Measurements from ENCODE around the gene KRT4.

KRT4 gene

DNA sequence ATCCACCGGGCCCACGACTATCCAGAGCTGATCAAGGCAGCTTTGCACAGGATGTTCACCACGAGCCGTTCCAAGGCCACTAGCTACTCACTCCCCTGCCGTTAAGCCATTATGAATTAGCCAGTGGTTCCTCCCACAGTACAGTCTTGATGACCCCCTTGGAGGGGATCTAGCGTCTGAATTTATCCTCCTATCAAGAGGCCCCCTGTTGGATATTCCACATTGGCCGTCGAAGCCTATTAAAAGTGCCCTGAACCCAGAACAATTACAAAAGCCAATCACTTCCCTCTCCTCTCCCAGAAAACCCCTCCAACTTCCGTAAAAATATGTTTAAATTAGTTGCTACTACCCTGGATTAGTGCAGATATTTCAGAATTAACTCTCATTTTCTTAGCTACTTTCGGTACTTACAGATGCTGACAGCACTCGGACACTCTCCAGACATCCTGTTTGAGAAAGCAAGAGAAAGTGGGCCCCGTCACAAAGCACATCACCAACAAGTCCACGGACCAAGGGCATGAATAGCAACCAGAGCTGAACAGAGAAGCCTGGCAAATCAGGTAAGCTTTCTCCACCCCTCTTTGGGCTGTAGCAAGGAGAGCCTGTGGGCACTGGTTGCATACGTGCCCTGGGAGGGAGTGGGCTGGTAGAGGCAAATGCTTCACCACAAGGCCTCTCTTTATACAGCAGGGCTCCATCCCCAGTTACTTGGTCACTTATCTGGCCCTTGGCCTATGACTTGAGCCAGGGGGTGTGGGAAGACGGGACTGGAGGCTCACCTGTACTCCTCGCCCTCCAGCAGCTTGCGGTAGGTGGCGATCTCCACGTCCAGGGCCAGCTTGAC, 23.3 kb downstream of the KRT4 start:
- no CpG with 5 or more reads among the region's 19 CpGs for WGBS (ENCODE audit: insufficient coverage, insufficient read length)
- Histone ChIP-seq H3K27me3 (ENCODE audit: control insufficient read depth, insufficient read depth, low read length) (no peaks in the 10 kb centered on the region), H3K4me3 (ENCODE audit: low read length) (no peak overlapping the region), H3K36me3 (ENCODE audit: control insufficient read depth, insufficient read depth, low read length) (no peaks in the 10 kb centered on the region), H3K4me1 (ENCODE audit: control insufficient read depth, insufficient read depth, low read length) (no peaks in the 10 kb centered on the region), H3K27ac (ENCODE audit: low read length) (no peak overlapping the region), H3K9me3 (ENCODE audit: control insufficient read depth, insufficient read depth, low read length) (no peaks in the 10 kb centered on the region)
- DNase-seq (ENCODE audit: low read depth, low spot score), result no peak

DNA sequence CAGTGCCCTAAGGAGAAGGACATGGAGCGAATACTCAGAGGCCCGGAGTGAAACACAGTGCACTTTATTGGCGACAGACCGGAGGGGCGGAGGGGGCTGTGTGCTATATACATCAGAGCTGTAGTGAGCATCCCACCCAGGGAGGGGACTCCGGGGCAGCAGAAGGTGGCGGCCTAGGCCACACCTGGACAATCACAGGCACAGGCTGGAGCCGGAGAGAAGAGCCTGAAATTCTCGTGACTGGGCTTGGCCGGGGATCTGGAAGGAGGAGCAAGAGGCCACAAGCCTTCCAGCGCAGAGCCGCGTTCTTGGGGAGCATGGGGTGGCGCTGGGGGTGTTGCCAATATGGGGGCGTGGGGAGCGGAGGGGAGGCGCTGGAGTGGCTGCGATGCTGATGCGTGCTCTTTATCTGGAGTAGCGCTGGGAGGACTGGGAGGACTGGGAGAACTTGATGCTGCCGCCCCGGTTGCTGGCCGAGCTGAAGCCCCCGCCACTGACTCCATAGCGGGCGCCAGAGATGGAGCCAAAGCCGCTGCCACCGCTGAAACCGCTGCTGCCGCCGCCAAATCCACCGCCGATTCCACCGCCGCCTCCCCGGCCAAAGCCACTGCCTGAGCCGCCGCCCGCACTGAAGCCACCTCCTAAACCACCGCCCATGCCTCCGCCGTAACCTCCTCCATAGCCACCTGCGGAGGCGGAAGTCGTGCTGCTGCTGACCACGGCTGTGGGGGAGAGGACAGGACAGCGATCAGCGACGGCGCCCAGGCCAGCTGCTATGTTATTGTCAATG, 24.1 kb downstream of the KRT4 start:
- no peak overlapping the region for H3K27ac ChIP-seq (ENCODE audit: low read length)
- no peaks in the 10 kb centered on the region for H3K4me1 ChIP-seq (ENCODE audit: control insufficient read depth, insufficient read depth, low read length)
- no peak for DNase-seq (ENCODE audit: low read depth, low spot score)
- H3K27me3 ChIP-seq (ENCODE audit: control insufficient read depth, insufficient read depth, low read length), result no peaks in the 10 kb centered on the region
- H3K4me3 ChIP-seq (ENCODE audit: low read length), result no peak overlapping the region
- no peaks in the 10 kb centered on the region for H3K36me3 ChIP-seq (ENCODE audit: control insufficient read depth, insufficient read depth, low read length)
- no peaks in the 10 kb centered on the region for H3K9me3 ChIP-seq (ENCODE audit: control insufficient read depth, insufficient read depth, low read length)
- WGBS (ENCODE audit: insufficient coverage, insufficient read length), result no CpG with 5 or more reads among the region's 50 CpGs

- Histone ChIP-seq H3K9me3 (ENCODE audit: control insufficient read depth, insufficient read depth, low read length) (no peaks in the 10 kb centered on the region), H3K4me1 (ENCODE audit: control insufficient read depth, insufficient read depth, low read length) (no peaks in the 10 kb centered on the region), H3K4me3 (ENCODE audit: low read length) (no peak overlapping the region), H3K36me3 (ENCODE audit: control insufficient read depth, insufficient read depth, low read length) (no peaks in the 10 kb centered on the region), H3K27me3 (ENCODE audit: control insufficient read depth, insufficient read depth, low read length) (no peaks in the 10 kb centered on the region), H3K27ac (ENCODE audit: low read length) (no peak overlapping the region)
- no CpG with 5 or more reads among the region's 11 CpGs for WGBS (ENCODE audit: insufficient coverage, insufficient read length)
- no peak for DNase-seq (ENCODE audit: low read depth, low spot score)
Observed at GRCh38 chr12:52788876-52789636, 24.9 kb downstream of the KRT4 start.

GRCh38 chr12:52788192-52788875, 25.6 kb downstream of the KRT4 start:
- Histone ChIP-seq H3K27me3 (ENCODE audit: control insufficient read depth, insufficient read depth, low read length) (no peaks in the 10 kb centered on the region), H3K4me1 (ENCODE audit: control insufficient read depth, insufficient read depth, low read length) (no peaks in the 10 kb centered on the region), H3K36me3 (ENCODE audit: control insufficient read depth, insufficient read depth, low read length) (no peaks in the 10 kb centered on the region), H3K9me3 (ENCODE audit: control insufficient read depth, insufficient read depth, low read length) (no peaks in the 10 kb centered on the region), H3K4me3 (ENCODE audit: low read length) (no peak overlapping the region), H3K27ac (ENCODE audit: low read length) (no peak overlapping the region)
- DNase-seq (ENCODE audit: low read depth, low spot score), result no peak
- WGBS (ENCODE audit: insufficient coverage, insufficient read length), result no CpG with 5 or more reads among the region's 6 CpGs

- WGBS (ENCODE audit: insufficient coverage, insufficient read length), result no CpG with 5 or more reads among the region's 6 CpGs
- H3K27me3 ChIP-seq (ENCODE audit: control insufficient read depth, insufficient read depth, low read length), result no peaks in the 10 kb centered on the region
Observed at GRCh38 chr12:52787324-52788191, 26.4 kb downstream of the KRT4 start.

GRCh38 chr12:52784909-52785308, 29.0 kb downstream of the KRT4 start:
- Histone ChIP-seq H3K4me3 (ENCODE audit: low read length) (no peak overlapping the region), H3K27ac (ENCODE audit: low read length) (no peak overlapping the region), H3K4me1 (ENCODE audit: control insufficient read depth, insufficient read depth, low read length) (no peaks in the 10 kb centered on the region), H3K9me3 (ENCODE audit: control insufficient read depth, insufficient read depth, low read length) (no peaks in the 10 kb centered on the region), H3K27me3 (ENCODE audit: control insufficient read depth, insufficient read depth, low read length) (no peaks in the 10 kb centered on the region), H3K36me3 (ENCODE audit: control insufficient read depth, insufficient read depth, low read length) (no peaks in the 10 kb centered on the region)
- no CpG with 5 or more reads among the region's 3 CpGs for WGBS (ENCODE audit: insufficient coverage, insufficient read length)
- no peak for DNase-seq (ENCODE audit: low read depth, low spot score)

More at GRCh38 chr12:52787324-52788191, 26.4 kb downstream of the KRT4 start:
- Histone ChIP-seq H3K9me3 (ENCODE audit: control insufficient read depth, insufficient read depth, low read length) (no peaks in the 10 kb centered on the region), H3K36me3 (ENCODE audit: control insufficient read depth, insufficient read depth, low read length) (no peaks in the 10 kb centered on the region), H3K27ac (ENCODE audit: low read length) (no peak overlapping the region), H3K4me1 (ENCODE audit: control insufficient read depth, insufficient read depth, low read length) (no peaks in the 10 kb centered on the region), H3K4me3 (ENCODE audit: low read length) (no peak overlapping the region)
- no peak for DNase-seq (ENCODE audit: low read depth, low spot score)

- H3K27ac ChIP-seq (ENCODE audit: low read length), result no peak overlapping the region
- DNase-seq (ENCODE audit: low read depth, low spot score), result no peak
- no peak overlapping the region for H3K4me3 ChIP-seq (ENCODE audit: low read length)
- no CpG with 5 or more reads among the region's 7 CpGs for WGBS (ENCODE audit: insufficient coverage, insufficient read length)
- no peaks in the 10 kb centered on the region for H3K36me3 ChIP-seq (ENCODE audit: control insufficient read depth, insufficient read depth, low read length)
- no peaks in the 10 kb centered on the region for H3K9me3 ChIP-seq (ENCODE audit: control insufficient read depth, insufficient read depth, low read length)
- no peaks in the 10 kb centered on the region for H3K4me1 ChIP-seq (ENCODE audit: control insufficient read depth, insufficient read depth, low read length)
- H3K27me3 ChIP-seq (ENCODE audit: control insufficient read depth, insufficient read depth, low read length), result no peaks in the 10 kb centered on the region
Observed at GRCh38 chr12:52783563-52784316, 30.2 kb downstream of the KRT4 start.

GRCh38 chr12:52782502-52782901, 31.4 kb downstream of the KRT4 start:
- no peak for DNase-seq (ENCODE audit: low read depth, low spot score)
- no peaks in the 10 kb centered on the region for H3K36me3 ChIP-seq (ENCODE audit: control insufficient read depth, insufficient read depth, low read length)
- no peaks in the 10 kb centered on the region for H3K27me3 ChIP-seq (ENCODE audit: control insufficient read depth, insufficient read depth, low read length)
- H3K9me3 ChIP-seq (ENCODE audit: control insufficient read depth, insufficient read depth, low read length), result no peaks in the 10 kb centered on the region
- no CpG with 5 or more reads among the region's 4 CpGs for WGBS (ENCODE audit: insufficient coverage, insufficient read length)
- no peak overlapping the region for H3K27ac ChIP-seq (ENCODE audit: low read length)
- H3K4me3 ChIP-seq (ENCODE audit: low read length), result no peak overlapping the region
- no peaks in the 10 kb centered on the region for H3K4me1 ChIP-seq (ENCODE audit: control insufficient read depth, insufficient read depth, low read length)

Data from iPS DF 6.9 (cell line).